HPDE6-E6E7 (cell line): ENCODE results near the gene CBX3.
"Not testable (repeated sequence)": the region's sequence is repeated elsewhere in the genome, so short reads cannot be mapped to it uniquely, and the experiment has no call there.

Experiments used
- DNase-seq: peaks from one replicate; pipeline ENCODE4 v3.0.0; 2011; ENCODE audit warnings: missing footprints; ENCODE audit errors: extremely low spot score

The CBX3 gene

GRCh38 chr7:26188206-26188956, 13.2 kb upstream of the CBX3 start:
- no peak for DNase-seq

- no peak for DNase-seq
These were observed 12.5 kb upstream of the CBX3 start for GRCh38 chr7:26188957-26189541.

- DNase-seq: no peak
These were observed 11.8 kb upstream of the CBX3 start for GRCh38 chr7:26189697-26190096.

- DNase-seq: no peak
These were observed 11.1 kb upstream of the CBX3 start for GRCh38 chr7:26190417-26190869.

- no peak for DNase-seq
These were observed 10.1 kb upstream of the CBX3 start for GRCh38 chr7:26191233-26191973.

GRCh38 chr7:26191974-26192479, 9.5 kb upstream of the CBX3 start:
- no peak for DNase-seq

GRCh38 chr7:26192485-26193087, 9.0 kb upstream of the CBX3 start:
- DNase-seq: no peak

- DNase-seq: no peak
These were observed 7.9 kb upstream of the CBX3 start for GRCh38 chr7:26193432-26194207.

- not testable (repeated sequence) for DNase-seq
These were observed 6.8 kb upstream of the CBX3 start for GRCh38 chr7:26194764-26195163.

GRCh38 chr7:26195182-26195581, 6.4 kb upstream of the CBX3 start:
- DNase-seq: no peak

- DNase-seq: no peak
These were observed 5.5 kb upstream of the CBX3 start for GRCh38 chr7:26195867-26196657.

GRCh38 chr7:26197153-26198115, 4.1 kb upstream of the CBX3 start:
- DNase-seq: no peak

GRCh38 chr7:26198133-26198780, 3.3 kb upstream of the CBX3 start:
- no peak for DNase-seq

GRCh38 chr7:26198781-26199169, 2.8 kb upstream of the CBX3 start:
- no peak for DNase-seq

GRCh38 chr7:26199301-26200037, 2.1 kb upstream of the CBX3 start:
- no peak for DNase-seq

- DNase-seq: no peak
These were observed 1.5 kb upstream of the CBX3 start for GRCh38 chr7:26200038-26200443.

- DNase-seq: peak; percentile 80
These were observed 900 bp upstream of the CBX3 start, which contains the start of gene HNRNPA2B1 for GRCh38 chr7:26200444-26201246. Gene HNRNPA2B1, minus strand, starts transcription at chr7:26200746. Its CDS starts 169 bp downstream, at chr7:26200577.
